Measurements from ENCODE around the gene IGSF9. TPM values are rescaled to one million over a fixed set of nuclear protein-coding genes. Genes with fewer than 3 reads are reported as not detected.

Gene IGSF9
- total and polyA plus RNA-seq, 2 of the 13 experiments (the other 11 are each of a cell fraction or from before 2014, with no cell fraction given): 0.03 TPM; not detected in 1

DNA sequence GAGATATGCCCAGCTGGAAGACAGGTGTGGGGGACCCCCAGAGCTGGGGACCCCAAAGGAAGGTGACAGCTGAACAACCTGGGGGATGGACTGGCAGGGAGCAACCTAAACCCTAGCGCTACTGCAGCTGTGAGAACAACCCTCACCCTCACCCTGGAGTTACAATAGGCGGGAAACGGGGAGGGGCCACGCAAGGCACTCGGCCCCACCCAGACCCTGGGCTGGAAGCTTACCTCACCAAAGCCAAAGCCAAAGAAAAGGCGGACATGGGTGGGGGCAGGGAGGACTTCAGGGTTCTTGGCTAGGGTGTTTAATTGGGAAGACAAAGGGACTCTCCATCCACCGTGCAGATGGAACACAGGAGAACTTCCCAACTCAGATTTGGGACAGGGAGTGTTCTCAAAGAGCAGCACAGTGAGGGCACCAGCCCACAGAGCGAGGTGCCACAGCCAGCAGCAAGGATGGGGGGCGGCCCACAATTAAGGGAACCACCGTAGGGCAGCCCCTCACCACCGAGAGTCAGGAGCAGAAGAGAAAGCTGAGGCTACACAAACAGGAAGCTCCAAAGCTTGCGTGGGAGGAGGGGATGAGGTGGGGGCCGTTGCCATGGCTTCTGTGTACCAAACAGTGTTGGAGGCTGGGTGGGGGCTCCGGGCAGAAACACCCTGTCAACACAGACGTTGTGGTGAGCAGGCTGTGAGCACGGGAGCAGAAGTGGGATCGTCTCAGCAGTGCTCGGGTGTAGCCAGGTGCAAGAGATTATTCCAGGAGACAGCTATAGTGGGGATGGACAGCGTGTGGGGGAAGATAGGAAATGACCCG lies 22.0 kb downstream of the IGSF9 start:
- Histone ChIP-seq H3K9ac (ENCODE audit: insufficient read depth, low read depth, low read length) (peak overlapping the region; percentile 66; the same call in 1 of the 2 replicates), H3K4me1 (ENCODE audit: insufficient read depth, low read length) (peaks cover 41% of the 10 kb centered on the region), H3K9me3 (ENCODE audit: low read length) (no peaks in the 10 kb centered on the region), H2AFZ (ENCODE audit: low read length) (no peak overlapping the region), H3K4me3 (replicated peaks in 1 of 3; ENCODE audit: insufficient read depth in 1 of 3, low read depth in 2 of 3, low read length in 3 of 3) (peak overlapping the region; percentile 2 to 56 (median 17); a peak in 5 of 6 replicates), H4K20me1 (ENCODE audit: insufficient read depth, low read length) (no peaks in the 10 kb centered on the region), H3K27me3 (ENCODE audit: control insufficient read depth in 1 of 2, insufficient read depth in 2 of 2, low read length in 2 of 2) (peaks cover 5 to 32% of the 10 kb centered on the region in 2 experiments; a peak in 4 of 5 replicates), H3K27ac (ENCODE audit: extremely low read length, insufficient read depth, low read length) (peak overlapping the region; percentile 8), H3K36me3 (replicated peaks in 1 of 2; ENCODE audit: control insufficient read depth in 1 of 2, insufficient read depth in 2 of 2, low read length in 2 of 2) (no peaks in the 10 kb centered on the region), H3K79me2 (ENCODE audit: insufficient read depth, low read length) (no peaks in the 10 kb centered on the region), H3K4me2 (ENCODE audit: low read depth, low read length) (peak overlapping the region; percentile 66)
- intact Hi-C loops (cut with micrococcal nuclease; ENCODE audit: unreplicated experiment): no loop called here
- WGBS (ENCODE audit: low lambda C conversion rate): 25% methylated on average over 20 of the region's 20 CpGs
- ATAC-seq (peak; percentile 33), FAIRE-seq (no peak), DNase-seq (ENCODE audit: low spot score) (peak; percentile 50)
- in situ Hi-C loops (cut with HindIII; ENCODE audit: extremely low pct_ligation_motif_present, low pct_unique_long_range_greater_than_20kb): no loop called here
- no TSS peak for BruUV-seq (replicated peaks)
- POLR2A ChIA-PET: interaction anchor here (1.3 kb wide), 1 partner anchor 9 kb away, joined by 4 read pairs; no protein-coding TSS in a partner anchor
- CTCF ChIA-PET (ENCODE audit: low intra/inter-chr PET ratio, low total read pairs): no interaction called here
- TF ChIP-seq, protein P1, sequence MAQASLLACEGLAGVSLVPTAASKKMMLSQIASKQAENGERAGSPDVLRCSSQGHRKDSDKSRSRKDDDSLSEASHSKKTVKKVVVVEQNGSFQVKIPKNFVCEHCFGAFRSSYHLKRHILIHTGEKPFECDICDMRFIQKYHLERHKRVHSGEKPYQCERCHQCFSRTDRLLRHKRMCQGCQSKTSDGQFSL (CRISPR knock-in tag; IDR thresholded peaks at IDR 0.05): no peak
- TF ChIP-seq RAD51 (IDR thresholded peaks at IDR 0.05; ENCODE audit: borderline replicate concordance) (no peak), MAZ (IDR thresholded peaks at IDR 0.05; ENCODE audit: borderline replicate concordance, low read depth, low read length) (peak; percentile 63; the same call in 1 of the 2 replicates), MAZ (CRISPR knock-in tag; IDR thresholded peaks at IDR 0.05; ENCODE audit: low read depth) (no peak), ZC3H13 (CRISPR knock-in tag; IDR thresholded peaks at IDR 0.05) (no peak), RBM39 (IDR thresholded peaks at IDR 0.05; ENCODE audit: low read depth, low read length, poor library complexity, severe bottlenecking) (no peak), ZNF563 (CRISPR knock-in tag; IDR thresholded peaks at IDR 0.05) (no peak), CHCHD3 (CRISPR knock-in tag; IDR thresholded peaks at IDR 0.05) (no peak)
- TF ChIP-seq, protein P2, sequence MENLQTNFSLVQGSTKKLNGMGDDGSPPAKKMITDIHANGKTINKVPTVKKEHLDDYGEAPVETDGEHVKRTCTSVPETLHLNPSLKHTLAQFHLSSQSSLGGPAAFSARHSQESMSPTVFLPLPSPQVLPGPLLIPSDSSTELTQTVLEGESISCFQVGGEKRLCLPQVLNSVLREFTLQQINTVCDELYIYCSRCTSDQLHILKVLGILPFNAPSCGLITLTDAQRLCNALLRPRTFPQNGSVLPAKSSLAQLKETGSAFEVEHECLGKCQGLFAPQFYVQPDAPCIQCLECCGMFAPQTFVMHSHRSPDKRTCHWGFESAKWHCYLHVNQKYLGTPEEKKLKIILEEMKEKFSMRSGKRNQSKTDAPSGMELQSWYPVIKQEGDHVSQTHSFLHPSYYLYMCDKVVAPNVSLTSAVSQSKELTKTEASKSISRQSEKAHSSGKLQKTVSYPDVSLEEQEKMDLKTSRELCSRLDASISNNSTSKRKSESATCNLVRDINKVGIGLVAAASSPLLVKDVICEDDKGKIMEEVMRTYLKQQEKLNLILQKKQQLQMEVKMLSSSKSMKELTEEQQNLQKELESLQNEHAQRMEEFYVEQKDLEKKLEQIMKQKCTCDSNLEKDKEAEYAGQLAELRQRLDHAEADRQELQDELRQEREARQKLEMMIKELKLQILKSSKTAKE (CRISPR knock-in tag; IDR thresholded peaks at IDR 0.05; ENCODE audit: borderline replicate concordance): no peak
- TF ChIP-seq, protein P3, sequence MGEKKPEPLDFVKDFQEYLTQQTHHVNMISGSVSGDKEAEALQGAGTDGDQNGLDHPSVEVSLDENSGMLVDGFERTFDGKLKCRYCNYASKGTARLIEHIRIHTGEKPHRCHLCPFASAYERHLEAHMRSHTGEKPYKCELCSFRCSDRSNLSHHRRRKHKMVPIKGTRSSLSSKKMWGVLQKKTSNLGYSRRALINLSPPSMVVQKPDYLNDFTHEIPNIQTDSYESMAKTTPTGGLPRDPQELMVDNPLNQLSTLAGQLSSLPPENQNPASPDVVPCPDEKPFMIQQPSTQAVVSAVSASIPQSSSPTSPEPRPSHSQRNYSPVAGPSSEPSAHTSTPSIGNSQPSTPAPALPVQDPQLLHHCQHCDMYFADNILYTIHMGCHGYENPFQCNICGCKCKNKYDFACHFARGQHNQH (CRISPR knock-in tag; IDR thresholded peaks at IDR 0.05): no peak
- TF ChIP-seq, protein P4, sequence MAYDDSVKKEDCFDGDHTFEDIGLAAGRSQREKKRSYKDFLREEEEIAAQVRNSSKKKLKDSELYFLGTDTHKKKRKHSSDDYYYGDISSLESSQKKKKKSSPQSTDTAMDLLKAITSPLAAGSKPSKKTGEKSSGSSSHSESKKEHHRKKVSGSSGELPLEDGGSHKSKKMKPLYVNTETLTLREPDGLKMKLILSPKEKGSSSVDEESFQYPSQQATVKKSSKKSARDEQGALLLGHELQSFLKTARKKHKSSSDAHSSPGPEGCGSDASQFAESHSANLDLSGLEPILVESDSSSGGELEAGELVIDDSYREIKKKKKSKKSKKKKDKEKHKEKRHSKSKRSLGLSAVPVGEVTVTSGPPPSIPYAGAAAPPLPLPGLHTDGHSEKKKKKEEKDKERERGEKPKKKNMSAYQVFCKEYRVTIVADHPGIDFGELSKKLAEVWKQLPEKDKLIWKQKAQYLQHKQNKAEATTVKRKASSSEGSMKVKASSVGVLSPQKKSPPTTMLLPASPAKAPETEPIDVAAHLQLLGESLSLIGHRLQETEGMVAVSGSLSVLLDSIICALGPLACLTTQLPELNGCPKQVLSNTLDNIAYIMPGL (CRISPR knock-in tag; IDR thresholded peaks at IDR 0.05; ENCODE audit: borderline replicate concordance in 1 of 2, low read depth in 1 of 2): no peak
- TF ChIP-seq, protein P5, sequence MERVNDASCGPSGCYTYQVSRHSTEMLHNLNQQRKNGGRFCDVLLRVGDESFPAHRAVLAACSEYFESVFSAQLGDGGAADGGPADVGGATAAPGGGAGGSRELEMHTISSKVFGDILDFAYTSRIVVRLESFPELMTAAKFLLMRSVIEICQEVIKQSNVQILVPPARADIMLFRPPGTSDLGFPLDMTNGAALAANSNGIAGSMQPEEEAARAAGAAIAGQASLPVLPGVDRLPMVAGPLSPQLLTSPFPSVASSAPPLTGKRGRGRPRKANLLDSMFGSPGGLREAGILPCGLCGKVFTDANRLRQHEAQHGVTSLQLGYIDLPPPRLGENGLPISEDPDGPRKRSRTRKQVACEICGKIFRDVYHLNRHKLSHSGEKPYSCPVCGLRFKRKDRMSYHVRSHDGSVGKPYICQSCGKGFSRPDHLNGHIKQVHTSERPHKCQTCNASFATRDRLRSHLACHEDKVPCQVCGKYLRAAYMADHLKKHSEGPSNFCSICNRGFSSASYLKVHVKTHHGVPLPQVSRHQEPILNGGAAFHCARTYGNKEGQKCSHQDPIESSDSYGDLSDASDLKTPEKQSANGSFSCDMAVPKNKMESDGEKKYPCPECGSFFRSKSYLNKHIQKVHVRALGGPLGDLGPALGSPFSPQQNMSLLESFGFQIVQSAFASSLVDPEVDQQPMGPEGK (CRISPR knock-in tag; IDR thresholded peaks at IDR 0.05): peak; percentile 91
- TF ChIP-seq, protein P6, sequence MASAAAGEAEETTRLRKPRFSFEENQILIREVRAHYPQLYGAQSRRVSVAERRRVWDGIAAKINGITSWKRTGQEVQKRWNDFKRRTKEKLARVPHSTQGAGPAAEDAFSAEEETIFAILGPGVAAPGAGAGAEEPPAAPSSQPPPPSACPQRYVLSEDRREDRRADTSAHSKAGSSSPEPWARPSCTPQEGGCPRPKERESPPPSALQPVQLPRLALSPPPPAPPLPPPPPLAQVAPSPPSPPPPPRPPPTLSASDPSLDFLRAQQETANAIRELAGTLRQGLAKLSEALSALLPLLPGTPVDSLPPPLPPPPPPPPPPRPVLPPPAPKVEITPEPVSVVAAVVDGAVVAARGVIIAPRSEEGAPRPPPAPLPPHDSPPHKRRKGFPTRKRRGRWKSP (CRISPR knock-in tag; IDR thresholded peaks at IDR 0.05): no peak
